Panc1 (cell line): ENCODE measurements around the gene GPHA2. TPM values are rescaled to one million over a fixed set of nuclear protein-coding genes. Genes with fewer than 3 reads are reported as not detected.

Source experiments
- ATAC-seq: fragments of 200-7000 bp; cut with Tn5 transposase; 2 replicates; pipeline ENCODE4 v1.9.1; 2020; ENCODE audit warnings: mild to moderate bottlenecking, moderate library complexity
- BruUV-seq: library from RNA; stranded (reverse); fragments of 400-500 nt; replicated peaks from 2 replicates; lab custom pipeline; 2021; lab: Mats Ljungman, UMichigan
- CTCF ChIA-PET: fragments of 300-600 bp; sonication (Branson Sonifier 250); formaldehyde crosslinking; loops from one replicate; lab custom pipeline; 2022; ENCODE audit warnings: antibody characterized with exemption; lab: Charles Lee
- POLR2A ChIA-PET: fragments of 300-600 bp; sonication (Branson Sonifier 250); formaldehyde crosslinking; loops from one replicate; lab custom pipeline; 2022; ENCODE audit warnings: antibody characterized with exemption; lab: Charles Lee
- DNase-seq: peaks from one replicate; pipeline ENCODE4 v3.0.0-alpha.2; 2010; ENCODE audit warnings: low read depth, low spot score
- H3K27ac ChIP-seq: 2 replicates; pipeline ENCODE4 v1.5.1; 2011; ENCODE audit warnings: mild to moderate bottlenecking, low read length, inconsistent platforms
- H3K27me3 ChIP-seq: fragments of 200-500 bp; sonication (Bioruptor generic); 2 replicates; pipeline ENCODE4 v1.6.0; 2014; ENCODE audit warnings: low read length, inconsistent platforms; ENCODE audit not compliant: control insufficient read depth, insufficient read depth
- H3K36me3 ChIP-seq: fragments of 200-500 bp; sonication (Bioruptor generic); 2 replicates; pipeline ENCODE4 v1.5.1; 2014; ENCODE audit warnings: inconsistent platforms, mild to moderate bottlenecking, low read length, moderate library complexity; ENCODE audit not compliant: control insufficient read depth, insufficient read depth
- H3K4me1 ChIP-seq: 2 replicates; pipeline ENCODE4 v1.5.1; 2011; ENCODE audit warnings: inconsistent platforms, mild to moderate bottlenecking, low read length, moderate library complexity; ENCODE audit not compliant: control insufficient read depth, insufficient read depth
- H3K4me3 ChIP-seq, 2 experiments: 2 replicates each; pipeline ENCODE4 v1.5.1; 2011 to 2012; ENCODE audit warnings: low read depth in 2 of 2, low read length in 2 of 2, mild to moderate bottlenecking in 2 of 2, inconsistent platforms in 1 of 2, moderate library complexity in 1 of 2
- H3K9me3 ChIP-seq: fragments of 200-500 bp; sonication (Bioruptor generic); 2 replicates; pipeline ENCODE4 v1.5.1; 2014; ENCODE audit warnings: low read depth, mild to moderate bottlenecking, inconsistent platforms, low read length, moderate library complexity; ENCODE audit not compliant: control insufficient read depth, insufficient read depth
- CTCF ChIP-seq: fragments of 450-650 bp; IDR thresholded peaks from 2 replicates; pipeline ENCODE4 v1.5.1; 2017; ENCODE audit warnings: mild to moderate bottlenecking
- POLR2AphosphoS5 ChIP-seq: IDR thresholded peaks from 2 replicates; pipeline ENCODE4 v1.6.1; 2012; ENCODE audit warnings: mild to moderate bottlenecking, low read depth, low read length, moderate library complexity
- REST ChIP-seq, 2 experiments: IDR thresholded peaks; 2 replicates each; pipeline ENCODE4 v1.6.1; 2011 to 2012; ENCODE audit warnings: low read depth in 2 of 2, control low read depth in 1 of 2, low read length in 1 of 2, mild to moderate bottlenecking in 1 of 2, moderate library complexity in 1 of 2; ENCODE audit not compliant: insufficient read depth in 1 of 2
- SIN3A ChIP-seq: IDR thresholded peaks from 2 replicates; pipeline ENCODE4 v1.6.1; 2012; ENCODE audit warnings: low read depth, mild to moderate bottlenecking, low read length, moderate library complexity, borderline replicate concordance; ENCODE audit not compliant: insufficient read depth
- TCF7L2 ChIP-seq: IDR thresholded peaks from 2 replicates; pipeline ENCODE4 v1.6.1; 2011; ENCODE audit warnings: mild to moderate bottlenecking, low read depth, low read length, inconsistent platforms
- in situ Hi-C: cut with HindIII; loops from 2 replicates; pipeline ENCODE4 v1.10.0; 2016; ENCODE audit warnings: low sequenced_read_pairs, low pct_unique_long_range_greater_than_20kb
- intact Hi-C: fragments of 100-400 bp; cut with micrococcal nuclease; formaldehyde crosslinking; loops from one replicate; pipeline ENCODE4 v1.10.0; 2022; ENCODE audit not compliant: unreplicated experiment
- total RNA-seq: library from RNA; stranded (reverse); gene quantifications from one replicate; pipeline ENCODE4 v1.2.1, GENCODE V29; 2021; ENCODE audit not compliant: unreplicated experiment

The GPHA2 gene
- total RNA-seq, 1 experiment from 2014 or later: not detected

- H3K4me1 ChIP-seq: no peaks in the 10 kb centered on the region
- DNase-seq: no peak
- H3K4me3 ChIP-seq: no peak overlapping the region
- intact Hi-C loops: no loop called here
- ChIA-PET CTCF (interaction anchor here (1.2 kb wide), 1 partner anchor 48 kb away, joined by 5 read pairs; no protein-coding TSS in a partner anchor), POLR2A (no interaction called here)
- BruUV-seq: no TSS peak
- in situ Hi-C loops: no loop called here
- H3K36me3 ChIP-seq: no peaks in the 10 kb centered on the region
- no peak for ATAC-seq
- H3K9me3 ChIP-seq: no peaks in the 10 kb centered on the region
- no peak overlapping the region for H3K27ac ChIP-seq
- TF ChIP-seq CTCF (no peak), TCF7L2 (no peak), REST (IDR thresholded peaks at IDR 0.05; ENCODE audit: insufficient read depth in 1 of 2, low read depth in 2 of 2, low read length in 1 of 2) (no peak), SIN3A (no peak), POLR2AphosphoS5 (no peak)
- no peaks in the 10 kb centered on the region for H3K27me3 ChIP-seq
Measured at GRCh38 chr11:64936539-64936938, 846 bp upstream of the GPHA2 start.

GRCh38 chr11:64934682-64935358 lies 873 bp downstream of the GPHA2 start:
- Histone ChIP-seq H3K27ac (no peak overlapping the region), H3K4me1 (no peaks in the 10 kb centered on the region), H3K9me3 (no peaks in the 10 kb centered on the region), H3K36me3 (no peaks in the 10 kb centered on the region), H3K4me3 (no peak overlapping the region), H3K27me3 (no peaks in the 10 kb centered on the region)
- ChIA-PET POLR2A (no interaction called here), CTCF (no interaction called here)
- in situ Hi-C loops: no loop called here
- intact Hi-C loops: no loop called here
- BruUV-seq: no TSS peak
- ATAC-seq (peak; percentile 17; the same call in 1 of the 2 replicates), DNase-seq (no peak)
- no peak for TF ChIP-seq REST (IDR thresholded peaks at IDR 0.05; ENCODE audit: insufficient read depth in 1 of 2, low read depth in 2 of 2, low read length in 1 of 2)
- no peak for TF ChIP-seq SIN3A
- TF ChIP-seq POLR2AphosphoS5: no peak
- no peak for TF ChIP-seq TCF7L2
- TF ChIP-seq CTCF: no peak
